Stimulated activated CD4-positive, alpha-beta T cell treated with anti-CD3 and anti-CD28 coated beads, TNF-alpha, amount 100 ng/mL, for 48 hours (primary cell): Measurements from ENCODE around the gene UBE2M.
"Not testable (repeated sequence)": the region's sequence is repeated elsewhere in the genome, so short reads cannot be mapped to it uniquely, and the experiment has no call there.

Experiments
- DNase-seq, 3 donors: peaks; one replicate each; pipeline ENCODE4 v3.0.0-alpha.2; 2020; ENCODE audit warnings: low read depth in 3 of 3

The UBE2M gene

DNA sequence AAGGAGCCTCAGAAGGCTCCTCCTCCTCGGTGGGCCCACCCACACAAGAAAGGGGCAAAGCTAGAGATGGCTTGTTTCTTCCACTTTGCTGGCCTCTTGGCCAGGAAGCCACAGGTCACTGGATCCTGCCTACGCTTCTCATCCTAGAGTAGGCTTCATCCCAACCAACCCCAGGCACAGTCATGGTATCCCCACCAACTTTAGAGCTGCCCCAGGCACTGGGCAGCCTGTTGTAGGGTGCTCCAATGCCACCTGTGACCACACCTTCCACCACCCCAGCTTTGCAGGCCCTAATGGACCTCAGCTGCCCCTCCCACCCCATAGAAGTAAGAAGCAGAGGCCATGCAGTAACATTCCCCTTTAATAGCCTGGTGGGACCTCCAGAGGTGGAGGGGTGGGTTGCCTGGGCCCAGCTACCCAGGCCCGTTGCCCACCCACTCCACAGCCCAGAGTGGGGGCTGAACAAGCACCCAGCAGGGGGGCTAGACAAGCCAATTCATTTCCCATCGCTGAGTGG is 3.0 kb downstream of the UBE2M start:
- no peak for DNase-seq

DNA sequence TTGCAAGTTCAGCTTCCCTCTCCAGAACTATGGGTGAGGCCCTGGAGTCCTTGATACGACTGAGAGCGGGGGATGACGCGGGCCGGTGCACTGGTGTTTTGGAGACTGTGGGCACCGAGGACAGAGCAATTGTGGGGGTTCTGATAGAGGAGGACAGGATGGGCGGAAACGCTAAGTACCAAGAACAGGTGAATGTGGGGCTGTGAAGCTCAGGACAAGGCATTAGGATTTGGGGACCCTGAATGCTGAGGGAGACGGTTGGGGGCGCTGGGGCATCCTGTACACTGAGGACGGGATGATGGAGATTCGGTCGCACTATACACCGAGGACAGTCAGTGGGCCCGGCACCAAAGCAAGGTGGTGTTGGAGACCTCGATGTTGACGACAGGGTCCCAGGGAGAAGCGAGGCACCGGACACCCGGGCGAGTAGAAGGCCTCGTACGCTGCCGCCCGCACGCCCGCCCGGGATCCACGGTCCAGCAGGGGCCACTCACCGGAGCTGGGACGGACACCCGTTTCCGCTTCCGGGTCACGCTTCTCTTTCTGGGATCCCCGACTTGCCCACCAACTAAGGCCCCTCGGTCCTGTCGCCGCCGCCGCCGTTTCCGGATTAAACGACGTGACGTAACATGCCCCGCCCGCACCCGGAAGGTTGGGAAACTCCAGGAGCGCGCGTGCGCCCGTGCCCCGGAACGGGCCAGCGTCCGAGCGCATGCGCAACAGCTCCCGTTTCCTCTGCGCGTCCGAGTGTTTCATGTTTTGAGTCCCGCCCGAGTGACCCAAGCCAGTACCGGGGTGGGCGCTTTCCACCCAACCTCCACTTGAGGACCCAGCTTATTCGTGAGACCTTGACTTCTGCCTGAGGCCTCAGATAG is 3.7 kb downstream of the UBE2M start, which contains the start of gene CHMP2A:
CHMP2A (minus strand) TSS at position 612 of the 875 bp plus-strand sequence. CDS start 893 bp downstream, outside the sequence.
- peak; percentile 97 to 98 (median 98) for DNase-seq

DNA sequence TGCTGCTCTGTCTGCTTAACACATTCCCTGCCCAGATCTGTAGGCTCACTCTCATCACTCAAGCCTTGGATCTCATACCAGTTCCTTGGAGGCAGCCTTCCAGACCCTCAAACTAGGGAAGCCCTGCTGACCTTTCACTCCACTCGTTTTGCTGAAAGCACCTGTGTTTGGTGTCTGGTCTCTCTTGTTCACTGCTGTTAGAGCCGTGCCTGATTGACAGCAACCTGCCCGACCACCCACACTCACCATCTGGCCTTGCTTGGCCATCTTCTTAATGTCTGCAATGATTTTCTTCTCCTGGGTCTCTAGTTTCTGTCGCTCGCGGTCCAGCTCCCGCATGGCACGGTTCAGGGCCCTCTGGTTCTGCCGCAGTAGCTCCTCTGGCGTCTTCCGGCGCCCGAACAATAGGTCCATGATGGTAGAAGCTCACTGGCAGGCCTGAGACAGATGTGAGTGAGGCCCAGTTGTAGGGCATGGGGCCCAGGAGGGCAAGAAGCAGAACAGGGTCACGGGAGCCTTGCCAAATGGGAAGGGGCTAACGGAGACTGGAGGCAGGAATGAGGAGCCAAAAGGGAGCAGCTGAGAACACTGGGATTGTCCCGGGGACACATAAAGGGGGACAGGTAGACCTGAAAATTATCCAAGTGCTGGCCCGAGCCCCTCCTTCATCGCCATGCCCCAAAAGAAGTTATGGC is 4.5 kb downstream of the UBE2M start:
- no peak for DNase-seq

DNA sequence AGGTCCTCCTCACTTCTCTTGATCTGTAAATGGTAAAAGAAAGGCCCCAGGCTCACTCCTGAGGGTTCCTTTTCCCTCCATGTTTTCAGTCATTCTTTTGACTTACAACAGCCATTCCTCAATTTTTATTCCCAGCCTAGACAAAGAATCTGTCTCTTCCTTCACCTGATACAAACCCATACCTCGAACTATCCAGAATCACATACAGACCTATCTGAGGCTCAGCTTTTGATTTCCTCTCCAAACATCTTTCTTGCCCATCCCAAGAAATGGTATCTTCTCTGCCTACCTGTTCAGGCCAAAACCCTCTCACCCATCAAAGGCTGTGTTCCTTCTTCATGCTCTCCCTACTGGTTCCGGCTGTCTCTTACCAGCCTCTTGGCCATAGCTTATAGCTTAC is 5.8 kb downstream of the UBE2M start:
- no peak for DNase-seq

DNA sequence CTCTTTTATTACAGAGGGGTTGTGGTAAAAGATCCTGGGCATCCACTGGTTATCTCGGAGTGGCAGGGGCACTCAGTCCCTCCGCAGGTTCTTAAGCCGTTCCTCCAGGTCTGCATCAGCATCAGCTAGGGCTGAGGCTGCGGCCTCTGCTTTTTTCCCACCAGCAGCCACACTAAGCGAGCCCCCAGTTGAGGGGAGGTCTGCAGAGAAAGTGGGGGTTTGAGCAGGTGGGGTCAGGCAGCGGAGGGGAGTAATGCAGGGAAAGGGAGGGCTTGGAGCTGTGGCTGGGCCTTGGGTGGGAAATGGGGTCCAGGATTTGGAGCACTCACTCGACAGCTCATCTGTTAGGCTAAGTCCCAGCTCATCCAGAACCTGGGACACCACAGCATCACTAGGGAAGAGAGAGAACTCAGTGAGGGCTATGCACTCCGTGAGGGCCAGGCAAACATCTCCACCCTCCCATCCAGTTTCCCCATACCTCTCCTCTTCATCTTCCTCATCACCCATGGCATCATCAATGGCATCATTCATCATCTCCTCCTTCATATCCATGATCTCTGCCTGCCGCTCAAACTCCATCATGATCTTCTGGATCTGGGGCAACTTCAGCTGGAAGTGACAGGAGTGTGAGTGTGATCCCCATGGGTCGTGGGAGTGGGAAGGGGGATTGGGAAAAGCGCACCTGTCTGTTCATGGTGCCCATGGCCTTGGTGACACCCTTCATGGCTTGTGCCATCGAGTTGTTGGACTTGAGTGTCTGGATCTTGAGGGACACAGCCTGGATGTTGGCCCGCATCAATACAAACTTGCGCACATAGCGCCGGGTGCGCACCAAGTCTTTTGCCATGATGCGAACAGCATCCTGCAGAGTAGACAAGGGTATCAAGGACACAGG is 6.6 kb downstream of the UBE2M start:
- DNase-seq: no peak

DNA sequence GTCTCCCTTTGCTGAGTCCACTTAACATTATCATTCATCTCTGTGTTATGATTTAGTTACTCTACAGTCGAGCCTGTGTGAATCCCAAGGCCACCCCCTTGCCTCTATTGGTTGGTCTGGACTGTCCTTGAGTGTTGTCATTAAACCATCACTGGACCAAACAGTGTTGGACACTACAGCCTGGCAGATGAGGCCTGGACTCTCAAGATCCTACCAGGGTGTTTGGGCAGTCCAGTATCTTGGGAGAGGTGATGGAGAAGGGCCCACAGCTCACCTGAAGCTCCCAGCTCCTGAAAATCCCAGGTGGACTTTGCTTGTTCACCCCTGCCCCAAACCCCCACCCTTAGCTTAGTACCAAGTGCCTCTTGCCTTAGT is 7.3 kb downstream of the UBE2M start:
- no peak for DNase-seq

DNA sequence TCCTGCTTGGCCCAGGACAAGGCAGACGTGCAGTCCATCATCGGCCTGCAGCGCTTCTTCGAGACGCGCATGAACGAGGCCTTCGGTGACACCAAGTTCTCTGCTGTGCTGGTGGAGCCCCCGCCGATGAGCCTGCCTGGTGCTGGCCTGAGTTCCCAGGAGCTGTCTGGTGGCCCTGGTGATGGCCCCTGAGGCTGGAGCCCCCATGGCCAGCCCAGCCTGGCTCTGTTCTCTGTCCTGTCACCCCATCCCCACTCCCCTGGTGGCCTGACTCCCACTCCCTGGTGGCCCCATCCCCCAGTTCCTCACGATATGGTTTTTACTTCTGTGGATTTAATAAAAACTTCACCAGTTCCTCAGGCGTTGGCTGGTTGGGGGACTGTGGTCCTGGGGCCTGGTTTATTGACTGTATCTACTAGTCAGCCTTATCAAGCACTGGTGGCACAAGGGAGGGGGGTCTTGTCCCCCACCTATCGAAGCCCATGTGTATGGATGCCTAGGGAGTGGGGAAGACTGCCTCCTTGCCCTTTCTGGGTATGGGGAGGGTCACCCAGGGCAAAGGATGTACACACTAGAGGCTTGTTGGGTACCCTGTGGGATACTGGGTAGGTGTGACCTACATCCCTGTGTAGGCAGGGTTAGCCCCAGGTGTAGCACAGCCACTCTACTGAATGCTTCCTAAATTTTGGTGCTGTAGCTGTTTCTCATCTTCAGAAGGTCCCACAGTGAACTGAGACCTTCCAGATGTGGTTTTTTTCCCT is 7.9 kb downstream of the UBE2M start:
- DNase-seq: no peak

DNA sequence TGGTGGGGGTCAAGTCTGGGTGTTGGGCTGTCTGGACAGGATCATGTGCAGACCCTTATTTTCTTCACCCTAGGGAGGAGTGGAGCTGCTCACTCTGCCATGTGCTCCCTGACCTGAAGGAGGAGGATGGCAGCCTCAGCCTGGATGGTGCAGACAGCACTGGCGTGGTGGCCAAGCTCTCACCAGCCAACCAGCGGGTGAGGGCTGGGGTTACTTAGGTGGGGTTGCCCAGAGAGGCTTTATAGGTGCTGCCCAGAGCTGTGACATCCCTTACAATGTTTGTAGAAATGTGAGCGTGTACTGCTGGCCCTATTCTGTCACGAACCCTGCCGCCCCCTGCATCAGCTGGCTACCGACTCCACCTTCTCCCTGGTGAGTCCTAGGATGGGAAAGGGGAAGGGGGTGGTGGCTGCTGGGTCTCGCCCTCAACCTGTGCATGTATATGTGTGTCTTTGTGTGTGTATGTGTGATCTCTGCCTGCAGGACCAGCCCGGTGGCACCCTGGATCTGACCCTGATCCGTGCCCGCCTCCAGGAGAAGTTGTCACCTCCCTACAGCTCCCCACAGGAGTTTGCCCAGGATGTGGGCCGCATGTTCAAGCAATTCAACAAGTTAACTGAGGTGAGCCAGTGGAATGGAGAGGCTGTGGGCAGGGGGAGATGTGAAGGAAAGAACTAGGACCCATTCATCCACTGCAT is 8.6 kb downstream of the UBE2M start:
- no peak for DNase-seq

DNA sequence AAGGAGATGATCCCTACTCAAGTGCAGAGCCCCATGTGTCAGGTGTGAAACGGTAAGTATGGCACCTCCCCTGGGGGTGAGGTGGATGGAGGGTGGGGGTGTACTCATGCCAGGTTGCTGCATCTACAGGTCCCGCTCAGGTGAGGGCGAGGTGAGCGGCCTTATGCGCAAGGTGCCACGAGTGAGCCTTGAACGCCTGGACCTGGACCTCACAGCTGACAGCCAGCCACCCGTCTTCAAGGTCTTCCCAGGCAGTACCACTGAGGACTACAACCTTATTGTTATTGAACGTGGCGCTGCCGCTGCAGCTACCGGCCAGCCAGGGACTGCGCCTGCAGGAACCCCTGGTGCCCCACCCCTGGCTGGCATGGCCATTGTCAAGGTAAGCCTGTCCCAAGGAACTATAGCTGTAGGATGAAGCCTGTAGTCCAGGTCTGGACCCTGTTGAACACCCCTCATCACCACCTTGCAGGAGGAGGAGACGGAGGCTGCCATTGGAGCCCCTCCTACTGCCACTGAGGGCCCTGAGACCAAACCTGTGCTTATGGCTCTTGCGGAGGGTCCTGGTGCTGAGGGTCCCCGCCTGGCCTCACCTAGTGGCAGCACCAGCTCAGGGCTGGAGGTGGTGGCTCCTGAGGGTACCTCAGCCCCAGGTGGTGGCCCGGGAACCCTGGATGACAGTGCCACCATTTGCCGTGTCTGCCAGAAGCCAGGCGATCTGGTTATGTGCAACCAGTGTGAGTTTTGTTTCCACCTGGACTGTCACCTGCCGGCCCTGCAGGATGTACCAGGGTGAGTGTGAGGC is 9.3 kb downstream of the UBE2M start:
- no peak for DNase-seq

DNA sequence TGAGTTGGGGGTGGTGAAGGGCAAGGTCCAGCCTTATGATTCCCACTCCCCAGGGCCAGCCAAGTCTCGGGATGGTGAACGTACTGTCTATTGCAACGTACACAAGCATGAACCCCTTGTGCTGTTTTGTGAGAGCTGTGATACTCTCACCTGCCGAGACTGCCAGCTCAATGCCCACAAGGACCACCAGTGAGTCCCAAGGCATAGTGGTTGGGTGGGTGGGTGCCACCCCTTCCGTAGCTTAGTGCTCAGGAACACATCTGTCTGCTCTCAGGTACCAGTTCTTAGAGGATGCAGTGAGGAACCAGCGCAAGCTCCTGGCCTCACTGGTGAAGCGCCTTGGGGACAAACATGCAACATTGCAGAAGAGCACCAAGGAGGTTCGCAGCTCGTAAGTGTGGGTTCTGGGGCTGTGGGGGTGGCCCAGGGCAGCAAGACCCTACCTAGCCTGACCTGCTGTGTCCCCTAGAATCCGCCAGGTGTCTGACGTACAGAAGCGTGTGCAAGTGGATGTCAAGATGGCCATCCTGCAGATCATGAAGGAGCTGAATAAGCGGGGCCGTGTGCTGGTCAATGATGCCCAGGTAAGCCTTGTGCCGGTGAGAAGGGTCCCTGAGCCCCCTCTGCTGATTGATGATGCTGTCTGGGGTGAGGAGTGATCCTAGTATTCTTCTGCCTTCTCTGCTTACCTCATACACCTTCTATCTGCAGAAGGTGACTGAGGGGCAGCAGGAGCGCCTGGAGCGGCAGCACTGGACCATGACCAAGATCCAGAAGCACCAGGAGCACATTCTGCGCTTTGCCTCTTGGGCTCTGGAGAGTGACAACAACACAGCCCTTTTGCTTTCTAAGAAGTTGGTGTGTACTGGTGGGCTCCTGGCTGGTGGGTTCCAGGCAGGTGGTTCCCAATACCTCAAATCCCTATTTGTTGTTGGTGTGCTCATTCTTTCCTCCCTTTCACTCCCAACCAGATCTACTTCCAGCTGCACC is 10.8 kb downstream of the UBE2M start:
- no peak for DNase-seq

DNA sequence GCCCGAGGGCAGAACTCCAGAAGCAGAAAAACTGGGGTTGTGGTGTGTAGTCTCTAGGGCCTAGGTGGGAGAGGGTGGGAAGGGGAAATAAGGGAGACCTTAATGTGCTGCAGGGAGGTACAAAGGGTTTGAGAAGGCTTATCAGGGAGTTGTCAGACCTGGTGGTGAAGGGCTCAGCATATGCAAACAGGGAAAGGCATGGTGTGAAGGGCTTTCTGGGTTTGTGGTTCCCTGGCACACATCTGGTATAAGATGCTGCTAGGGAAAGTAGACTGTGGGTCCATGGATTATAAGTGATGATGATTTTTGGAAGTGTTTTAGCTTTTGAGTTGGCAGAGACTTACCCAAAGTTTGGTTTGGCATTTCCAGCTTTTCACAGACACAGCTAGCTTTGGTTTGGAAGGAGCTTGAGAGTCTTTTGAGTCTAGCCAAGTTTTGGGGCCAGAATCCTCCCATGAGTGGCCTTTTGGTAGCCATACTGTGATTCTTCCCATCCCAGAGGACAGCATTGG is 12.3 kb downstream of the UBE2M start:
- DNase-seq: no peak

DNA sequence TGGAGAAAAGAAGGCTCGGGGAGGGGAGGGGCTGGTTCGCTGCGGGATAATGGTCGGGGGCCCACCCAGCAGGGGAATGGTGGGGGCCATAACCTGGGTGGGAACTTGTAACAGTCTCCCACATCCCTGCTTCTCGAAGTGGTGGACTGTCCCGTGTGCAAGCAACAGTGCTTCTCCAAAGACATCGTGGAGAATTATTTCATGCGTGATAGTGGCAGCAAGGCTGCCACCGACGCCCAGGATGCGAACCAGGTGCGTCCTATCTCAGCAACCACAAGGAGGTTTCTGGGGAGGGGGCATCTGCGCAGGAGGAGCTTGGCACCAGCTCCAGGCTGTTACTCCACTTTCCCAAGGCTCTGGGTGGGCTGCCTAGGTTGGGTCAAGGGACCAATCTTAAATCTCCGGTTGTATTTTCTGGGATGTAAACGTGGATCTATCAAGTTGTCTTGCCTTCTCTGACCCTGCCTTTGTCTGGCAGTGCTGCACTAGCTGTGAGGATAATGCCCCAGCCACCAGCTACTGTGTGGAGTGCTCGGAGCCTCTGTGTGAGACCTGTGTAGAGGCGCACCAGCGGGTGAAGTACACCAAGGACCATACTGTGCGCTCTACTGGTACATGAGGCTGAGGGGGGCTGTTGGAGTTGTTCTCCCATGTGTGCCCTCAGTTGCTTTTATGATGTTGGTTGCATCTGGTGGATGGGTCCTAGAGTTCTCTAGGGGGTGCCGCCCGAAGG is 13.0 kb downstream of the UBE2M start:
- DNase-seq: no peak

DNA sequence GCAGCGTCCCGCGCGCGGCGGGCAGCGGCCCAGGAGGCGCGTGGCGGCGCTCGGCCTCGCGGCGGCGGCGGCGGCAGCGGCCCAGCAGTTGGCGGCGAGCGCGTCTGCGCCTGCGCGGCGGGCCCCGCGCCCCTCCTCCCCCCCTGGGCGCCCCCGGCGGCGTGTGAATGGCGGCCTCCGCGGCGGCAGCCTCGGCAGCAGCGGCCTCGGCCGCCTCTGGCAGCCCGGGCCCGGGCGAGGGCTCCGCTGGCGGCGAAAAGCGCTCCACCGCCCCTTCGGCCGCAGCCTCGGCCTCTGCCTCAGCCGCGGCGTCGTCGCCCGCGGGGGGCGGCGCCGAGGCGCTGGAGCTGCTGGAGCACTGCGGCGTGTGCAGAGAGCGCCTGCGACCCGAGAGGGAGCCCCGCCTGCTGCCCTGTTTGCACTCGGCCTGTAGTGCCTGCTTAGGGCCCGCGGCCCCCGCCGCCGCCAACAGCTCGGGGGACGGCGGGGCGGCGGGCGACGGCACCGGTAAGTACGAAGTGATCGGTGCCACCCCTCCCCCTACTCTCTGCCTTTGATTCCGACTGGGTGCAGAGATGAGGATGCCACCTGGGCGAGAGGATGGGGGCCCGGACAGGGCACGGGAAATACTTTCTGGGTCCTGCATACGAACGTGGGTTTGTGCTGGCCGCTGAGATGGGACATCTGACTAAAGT is 13.7 kb downstream of the UBE2M start:
- peak in 2 of 3 donors; percentile 49 to 50 for DNase-seq

DNA sequence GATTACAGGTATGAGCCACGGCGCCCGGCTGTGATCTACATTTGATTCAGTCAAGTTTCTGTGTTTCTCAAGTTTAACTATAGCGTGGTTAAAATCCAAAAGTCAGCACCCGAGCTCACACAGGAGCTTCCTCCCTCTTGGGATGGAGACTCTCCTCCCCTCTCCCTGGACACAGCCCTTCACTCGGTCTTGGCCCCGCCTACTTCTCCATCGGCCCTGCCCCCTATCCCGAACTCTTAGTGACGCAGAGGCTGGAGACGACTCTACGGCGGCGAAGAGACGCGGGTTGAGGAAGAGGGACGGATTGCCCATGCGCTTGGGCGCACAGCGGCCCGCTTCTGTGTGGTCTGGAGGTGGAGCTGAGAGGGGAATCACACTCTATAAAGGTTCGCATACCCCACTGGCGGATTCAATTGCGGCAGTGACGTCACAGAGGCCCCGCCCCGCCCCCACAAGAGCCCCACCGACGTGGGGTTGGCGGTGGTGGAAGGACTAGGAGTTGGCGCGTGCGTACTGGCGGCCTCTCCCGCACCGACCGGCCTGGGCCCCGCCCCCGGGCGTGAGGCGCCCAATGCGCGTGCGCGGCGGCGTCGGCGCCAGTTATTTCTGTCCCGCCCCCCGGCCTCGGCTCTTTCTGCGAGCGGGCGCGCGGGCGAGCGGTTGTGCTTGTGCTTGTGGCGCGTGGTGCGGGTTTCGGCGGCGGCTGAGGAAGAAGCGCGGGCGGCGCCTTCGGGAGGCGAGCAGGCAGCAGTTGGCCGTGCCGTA is 14.4 kb downstream of the UBE2M start, which contains the start of gene TRIM28:
TRIM28 (plus strand) TSS at position 239 of the 765 bp plus-strand sequence. CDS start 694 bp downstream, outside the sequence.
- peak; percentile 99 to 100 (median 100) for DNase-seq

DNA sequence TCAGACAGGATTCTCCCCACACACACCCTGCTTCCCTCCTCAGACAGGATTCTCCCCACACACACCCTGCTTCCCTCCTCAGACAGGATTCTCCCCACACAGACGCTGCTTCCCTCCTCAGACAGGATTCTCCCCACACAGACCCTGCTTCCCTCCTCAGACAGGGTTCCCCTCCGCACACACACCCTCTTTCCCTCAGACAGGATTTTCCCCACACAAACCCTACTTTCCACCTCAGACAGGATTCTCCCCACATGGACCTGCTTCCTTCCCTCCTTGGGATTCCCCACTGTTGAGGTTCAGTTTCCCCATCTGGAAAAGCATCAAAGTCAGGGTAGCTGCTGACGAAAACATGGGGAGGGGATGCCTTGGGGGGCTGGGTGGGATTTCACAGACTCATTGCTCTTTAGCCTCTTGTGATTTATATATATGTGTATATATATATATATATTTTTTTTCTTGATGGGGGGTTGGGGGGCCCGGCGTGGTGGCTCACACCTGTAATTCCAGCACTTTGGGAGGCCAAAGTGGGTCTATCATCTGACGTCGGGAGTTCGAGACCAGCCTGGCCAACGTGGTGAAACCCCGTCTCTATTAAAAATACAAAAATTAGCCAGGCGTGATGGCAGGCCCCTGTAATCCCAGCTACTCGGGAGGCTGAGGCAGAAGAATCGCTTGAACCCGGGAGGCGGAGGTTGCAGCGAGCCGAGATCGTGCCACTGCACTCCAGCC is 15.6 kb downstream of the UBE2M start:
- DNase-seq: not testable (repeated sequence)
